Uterus (tissue), 2 donors: ENCODE measurements around the gene ANKRD61.
"Not testable (repeated sequence)": the region's sequence is repeated elsewhere in the genome, so short reads cannot be mapped to it uniquely, and the experiment has no call there.

Source experiments
- CTCF ChIP-seq, 4 experiments: fragments of 200-600 bp in 2 of 4; fragments of 450-650 bp in 2 of 4; sonication (generic) in 2 of 4; IDR thresholded peaks; one replicate each; pipeline ENCODE4 v1.5.1; 2016 to 2019; ENCODE audit warnings: antibody characterized with exemption in 4 of 4, mild to moderate bottlenecking in 2 of 4, moderate library complexity in 1 of 4
- POLR2A ChIP-seq, 2 donors: fragments of 450-650 bp; IDR thresholded peaks; one replicate each; pipeline ENCODE4 v1.6.1; 2016; ENCODE audit warnings: antibody characterized with exemption in 2 of 2, mild to moderate bottlenecking in 1 of 2, moderate library complexity in 1 of 2

GRCh38 chr7:6007835-6008590, 23.2 kb upstream of the ANKRD61 start:
- TF ChIP-seq CTCF, POLR2A (IDR thresholded peaks at IDR 0.05): not testable (repeated sequence)
